AML-193 (cell line): Measurements from ENCODE around the gene SLC18A2.
"Not testable (repeated sequence)": the region's sequence is repeated elsewhere in the genome, so short reads cannot be mapped to it uniquely, and the experiment has no call there.

Source experiments
- DNase-seq, 2 experiments: peaks; one replicate each; lab custom pipeline; 2025; lab: John Stamatoyannopoulos, UW

Gene SLC18A2

DNA sequence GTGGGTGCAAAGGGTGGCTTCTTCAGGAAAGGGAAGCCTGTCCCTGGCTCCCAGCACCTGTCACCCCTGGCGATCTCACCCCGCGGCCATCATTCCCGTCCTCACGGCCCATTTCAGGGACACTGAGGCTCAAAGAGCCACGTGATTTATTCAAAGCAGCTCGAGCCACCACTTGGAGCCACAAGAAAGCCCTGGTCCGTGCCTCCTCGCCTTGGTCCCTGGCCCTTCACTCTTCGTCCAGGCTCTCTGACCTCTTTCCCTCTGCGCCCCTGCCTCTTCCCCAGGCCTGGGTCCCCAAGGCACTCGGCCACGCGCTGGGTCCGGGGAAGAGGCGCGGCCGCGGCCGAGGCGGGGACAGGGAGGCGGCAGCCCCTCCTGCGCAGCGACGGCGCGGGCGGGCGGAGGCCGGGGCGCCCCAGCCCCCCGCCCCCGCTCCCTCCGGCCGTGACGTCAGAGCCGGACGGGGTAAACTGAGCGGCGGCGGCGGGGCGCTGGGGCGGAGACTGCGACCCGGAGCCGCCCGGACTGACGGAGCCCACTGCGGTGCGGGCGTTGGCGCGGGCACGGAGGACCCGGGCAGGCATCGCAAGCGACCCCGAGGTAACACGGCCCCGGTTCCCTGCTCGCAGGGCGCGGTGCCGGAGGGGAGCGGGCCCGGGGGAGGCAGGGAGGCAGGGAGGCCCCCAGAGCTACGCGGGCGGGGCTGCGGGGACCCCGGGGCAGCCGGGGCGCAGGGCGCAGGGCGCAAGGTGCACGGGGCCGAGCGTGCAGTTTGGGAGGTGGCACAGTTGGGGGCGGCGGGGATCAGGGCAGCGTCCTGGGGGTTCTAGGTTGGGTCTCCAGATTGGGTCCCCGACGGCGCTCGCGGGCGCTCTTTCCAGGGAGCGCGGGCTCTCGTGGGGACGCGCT lies at the start of gene SLC18A2:
SLC18A2 (plus strand) TSS at position 494 of the 909 bp plus-strand sequence. CDS start 580 bp downstream, outside the sequence.
- DNase-seq = no peak

DNA sequence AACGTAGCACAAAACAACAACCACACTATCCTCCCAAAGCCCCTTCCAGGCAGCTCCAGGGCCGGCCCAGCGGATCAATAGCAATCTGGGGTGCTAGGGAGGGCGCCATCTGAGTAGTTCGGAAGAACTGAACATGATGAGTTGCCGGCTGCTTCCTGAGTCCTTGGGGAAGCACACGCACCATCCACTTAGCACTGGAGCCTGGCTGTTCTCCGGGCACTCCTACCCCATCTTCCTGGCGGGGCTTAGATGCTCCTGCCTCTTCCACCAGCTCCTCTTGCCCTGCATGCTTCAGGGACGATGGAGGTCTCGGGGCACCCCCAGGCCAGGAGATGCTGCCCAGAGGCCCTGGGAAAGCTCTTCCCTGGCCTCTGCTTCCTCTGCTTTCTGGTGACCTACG lies 43.7 kb upstream of the SLC18A2 start, which contains the start of gene KCNK18:
KCNK18 (plus strand) TSS at position 301 of the 400 bp plus-strand sequence; CDS start at position 301, 0 bp downstream.
- DNase-seq = no peak

DNA sequence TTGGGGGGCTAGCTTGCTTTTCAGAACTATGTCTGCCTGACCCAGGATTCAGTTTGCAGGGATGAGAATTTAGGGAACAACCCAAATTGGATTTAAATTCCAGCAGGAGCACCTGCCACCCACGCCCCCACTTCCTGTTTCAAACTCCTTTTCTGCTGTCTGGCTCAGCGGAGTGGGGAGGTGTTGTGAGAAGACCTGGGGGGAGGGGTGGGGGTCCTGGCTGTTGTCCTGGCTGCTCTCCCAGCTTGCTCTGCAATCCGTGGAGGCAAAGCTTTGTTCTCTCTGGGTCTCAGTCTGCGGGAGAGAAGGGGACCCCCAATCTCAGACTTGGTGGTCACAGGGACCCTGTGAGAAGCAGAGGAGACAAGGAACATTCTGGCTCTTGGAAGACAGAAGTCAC lies 42.8 kb upstream of the SLC18A2 start:
- no peak for DNase-seq

DNA sequence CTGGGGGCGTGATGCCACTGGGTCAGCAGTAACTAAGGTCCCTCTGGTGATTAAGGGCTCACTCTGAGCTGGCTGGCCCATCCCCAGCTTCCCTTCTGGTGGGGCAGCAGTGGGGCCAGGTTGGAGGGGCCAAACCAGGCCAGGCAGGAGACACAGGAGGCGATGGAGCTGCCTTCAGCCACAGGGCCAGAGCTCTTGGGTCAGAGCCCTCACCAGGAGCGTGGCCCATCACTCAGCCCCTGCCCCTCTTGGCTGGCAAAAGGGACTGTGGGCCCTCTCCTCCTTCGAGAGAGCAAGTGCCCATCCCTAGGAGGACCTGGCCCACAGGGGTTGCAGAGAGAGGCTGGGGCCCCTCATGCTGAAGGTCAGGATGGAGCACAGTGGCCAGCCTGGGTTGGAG lies 39.1 kb upstream of the SLC18A2 start:
- no peak for DNase-seq

DNA sequence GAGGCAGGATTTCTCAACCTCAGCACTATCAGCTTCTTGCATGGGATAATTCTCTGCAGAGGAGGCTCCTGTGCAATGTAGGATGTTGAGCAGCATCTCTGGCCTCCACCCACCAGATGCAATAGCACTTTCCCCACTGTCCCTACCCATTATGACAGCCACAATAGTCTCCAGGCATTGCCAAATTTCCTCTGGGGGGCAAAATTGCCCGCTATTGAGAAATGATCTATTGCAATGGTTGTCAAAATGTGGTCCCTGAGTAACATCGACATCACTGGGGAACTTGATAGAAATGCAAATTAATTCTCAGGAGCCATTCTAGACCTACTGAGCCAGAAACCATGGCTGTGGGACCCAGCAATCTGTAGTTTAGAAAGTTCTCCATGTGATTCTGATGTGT lies 36.6 kb upstream of the SLC18A2 start:
- no peak for DNase-seq

DNA sequence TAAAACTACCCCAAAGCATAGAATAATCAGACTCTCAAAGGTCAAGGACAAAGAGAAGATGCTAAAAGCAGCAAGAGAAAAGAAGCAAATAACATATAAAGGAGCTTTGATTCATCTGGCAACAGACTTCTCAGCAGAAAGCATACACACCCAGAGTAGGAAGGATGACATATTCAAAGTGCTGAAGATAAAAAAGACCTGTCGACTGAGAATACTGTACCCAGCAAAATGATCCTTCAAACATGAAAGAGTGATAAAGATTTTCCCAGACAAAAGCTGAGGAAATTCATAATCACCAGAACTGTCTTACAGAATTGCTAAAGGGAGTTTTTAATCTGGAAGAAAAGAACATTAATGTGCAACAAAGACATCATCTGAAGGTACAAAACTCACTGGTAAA lies 28.7 kb upstream of the SLC18A2 start:
- no peak for DNase-seq

DNA sequence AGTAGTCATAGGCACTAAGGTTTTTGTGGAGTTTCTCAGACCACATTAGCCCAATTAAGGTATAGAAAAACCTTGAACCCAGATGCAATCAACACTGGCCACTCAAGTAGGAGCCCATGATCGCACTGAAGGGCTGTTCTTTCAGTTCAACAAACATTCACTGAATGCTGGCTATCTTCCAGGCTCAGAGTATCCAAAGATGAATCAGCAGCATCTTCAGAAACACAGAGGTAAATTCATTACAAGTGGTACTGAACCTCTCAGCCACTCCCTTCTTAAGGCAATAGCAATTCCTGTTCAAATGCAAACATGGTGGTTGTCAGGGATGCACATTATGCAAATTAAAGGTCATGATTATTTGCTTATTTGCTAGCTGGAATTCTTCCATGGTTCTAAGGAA lies 26.5 kb upstream of the SLC18A2 start:
- no peak for DNase-seq

DNA sequence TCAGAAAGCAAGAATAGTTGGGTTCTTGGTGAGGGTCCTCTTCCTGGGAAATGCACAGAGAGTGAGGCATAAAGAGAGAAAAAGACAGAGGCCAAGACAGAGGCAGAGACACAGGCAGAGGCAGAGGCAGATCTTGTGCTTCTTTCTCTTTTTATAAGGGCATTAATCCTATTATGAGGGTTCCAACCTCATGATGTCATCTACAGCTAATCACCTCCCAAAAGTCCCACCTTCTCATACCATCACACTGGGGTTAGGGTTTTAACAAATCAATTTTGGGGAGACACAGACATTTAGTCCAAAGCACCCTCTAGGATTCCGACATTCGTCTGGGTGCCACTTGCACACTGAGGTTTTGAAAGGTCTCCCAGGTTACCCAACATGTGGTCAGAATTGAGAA lies 25.8 kb upstream of the SLC18A2 start:
- DNase-seq = no peak

DNA sequence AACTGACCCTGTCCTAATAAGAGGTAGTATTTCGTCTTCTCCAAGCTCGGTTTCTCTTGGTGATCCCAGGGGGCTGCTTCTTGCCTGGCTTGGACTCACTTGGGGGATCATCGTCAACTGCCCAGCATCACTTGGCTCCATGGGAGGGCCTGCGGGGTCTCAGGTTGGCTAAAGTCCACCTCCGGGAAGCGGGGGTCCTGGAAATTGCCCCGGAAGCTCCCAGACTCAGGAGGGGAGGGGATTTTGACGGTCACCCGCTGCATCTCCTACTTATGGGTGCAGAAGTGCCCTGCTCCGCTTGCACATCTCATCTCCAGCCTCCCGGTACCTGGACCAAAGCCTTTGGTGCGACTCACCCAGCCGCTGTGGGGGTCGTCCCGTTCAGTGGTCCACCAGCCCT lies 24.9 kb upstream of the SLC18A2 start:
- no peak for DNase-seq

DNA sequence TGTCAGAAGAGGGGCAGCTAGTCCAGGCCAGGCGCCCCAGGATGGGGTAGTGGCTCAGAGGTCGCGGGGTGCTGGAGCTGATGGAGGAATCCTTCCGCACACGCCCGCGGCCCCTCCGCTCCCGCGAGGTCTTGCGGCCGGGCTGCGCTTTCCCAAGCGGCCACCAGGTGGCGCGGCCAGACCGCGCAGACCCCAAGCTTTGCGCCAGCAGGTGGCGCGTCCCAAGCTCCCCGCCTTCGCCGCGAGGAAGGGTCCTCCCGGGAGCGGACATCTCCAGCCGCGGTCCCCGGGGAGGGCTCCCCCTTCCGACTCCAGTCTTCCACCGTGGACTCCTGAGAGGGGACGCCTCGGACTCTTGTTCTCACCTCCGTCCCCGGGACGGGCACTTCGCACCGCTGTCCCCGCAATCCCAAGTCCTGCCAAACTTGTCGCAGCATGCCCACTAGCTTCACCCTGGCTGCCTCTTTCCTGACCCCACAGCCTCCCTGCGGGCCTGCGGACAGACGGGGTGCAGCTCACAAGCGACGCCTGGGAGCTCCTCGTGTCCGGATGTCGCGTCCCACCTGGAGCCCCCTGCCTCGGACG lies 24.2 kb upstream of the SLC18A2 start:
- DNase-seq = peak; percentile 43 to 44

DNA sequence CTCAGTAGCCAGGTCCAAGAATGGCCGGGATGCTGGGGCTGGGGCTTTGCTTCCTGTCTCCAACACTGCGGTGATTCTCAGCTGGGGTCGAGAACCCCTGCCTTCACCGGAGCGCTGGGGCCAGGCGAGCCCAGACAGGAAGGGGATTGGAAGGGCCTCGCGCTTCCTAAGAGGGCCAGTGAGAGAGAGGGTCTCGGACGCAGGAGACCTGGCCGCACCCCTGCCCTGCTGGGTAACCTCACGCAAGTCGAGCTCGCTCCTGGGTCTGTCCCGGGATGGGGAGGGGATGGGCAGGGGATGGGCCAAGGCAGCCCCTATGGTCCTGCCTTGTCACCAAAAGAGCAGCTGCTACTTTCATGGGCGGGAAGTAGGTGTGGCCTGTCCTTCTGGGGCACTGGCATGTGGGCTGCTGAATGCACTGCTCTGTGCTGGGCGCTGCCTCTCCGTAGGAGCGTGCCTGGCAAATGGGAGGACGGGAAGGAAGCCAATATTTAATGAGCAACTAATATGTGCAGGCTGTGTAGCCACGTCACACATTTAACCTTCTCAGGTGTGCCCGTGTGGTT lies 23.6 kb upstream of the SLC18A2 start:
- no peak for DNase-seq

DNA sequence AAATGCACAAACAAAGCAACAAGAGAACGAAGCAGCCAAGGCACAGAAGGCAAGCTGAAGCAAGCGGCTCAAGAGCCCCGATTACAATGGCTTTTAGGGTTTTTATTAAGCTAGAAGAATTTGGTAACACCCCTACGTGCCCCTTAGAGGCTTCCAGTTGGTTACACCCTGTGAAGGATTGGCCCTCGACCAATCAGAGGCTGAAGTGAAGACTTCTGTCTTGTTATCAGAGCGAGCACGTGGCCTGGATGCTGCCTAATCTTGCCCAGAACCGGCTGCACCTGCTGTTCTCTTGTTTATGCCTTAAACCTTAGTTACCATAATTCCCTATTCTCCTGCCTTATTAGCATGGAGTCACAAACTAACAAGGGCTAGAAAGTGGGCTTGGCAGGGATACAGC lies 22.3 kb upstream of the SLC18A2 start:
- no peak for DNase-seq

DNA sequence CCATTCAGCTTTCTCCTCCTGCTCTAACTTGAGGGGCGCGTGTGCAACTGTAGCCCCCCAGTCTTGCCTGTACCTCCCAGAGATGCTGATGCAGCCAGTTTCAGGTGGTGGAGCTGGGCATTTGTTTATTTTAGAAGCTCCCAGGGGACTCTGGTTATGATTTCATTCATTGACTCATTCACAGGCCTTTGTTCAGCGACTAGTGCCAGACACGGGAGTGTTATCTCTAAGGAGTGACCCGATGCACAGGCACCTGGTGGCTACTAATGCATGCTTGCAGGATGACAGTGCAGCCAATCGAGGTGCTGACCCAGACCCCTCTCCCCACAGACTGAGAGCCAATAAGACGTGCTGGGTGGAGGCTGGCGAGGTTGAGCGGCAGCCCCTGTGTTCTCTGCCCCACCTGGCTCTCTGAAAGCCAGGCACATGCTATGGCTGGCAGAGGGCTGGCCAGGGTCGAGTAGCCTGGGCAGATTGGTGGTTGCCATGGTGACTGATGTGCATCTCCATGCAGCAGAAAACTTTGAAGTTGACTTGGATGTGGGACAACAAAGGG lies 19.7 kb upstream of the SLC18A2 start:
- no peak for DNase-seq

DNA sequence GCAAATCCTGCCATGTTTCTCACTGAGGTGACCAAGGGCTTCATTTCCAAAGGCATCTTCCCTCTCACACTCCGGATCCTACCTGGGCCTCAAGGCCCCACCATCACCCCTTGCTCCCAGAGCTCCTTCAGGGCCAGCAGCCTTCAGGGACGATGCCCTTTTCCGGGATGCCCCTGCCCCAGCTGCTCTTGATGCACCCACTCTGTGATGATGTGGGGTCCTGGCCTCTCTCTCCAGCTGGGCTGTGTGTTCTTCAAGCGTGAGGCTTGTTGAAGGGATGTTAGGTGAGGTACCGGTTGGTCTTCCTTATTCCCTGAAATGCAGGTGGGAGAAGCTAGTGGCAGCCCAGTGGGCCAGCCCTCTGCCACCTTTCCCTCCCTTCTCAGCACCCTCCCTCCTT lies 18.4 kb upstream of the SLC18A2 start:
- no peak for DNase-seq

DNA sequence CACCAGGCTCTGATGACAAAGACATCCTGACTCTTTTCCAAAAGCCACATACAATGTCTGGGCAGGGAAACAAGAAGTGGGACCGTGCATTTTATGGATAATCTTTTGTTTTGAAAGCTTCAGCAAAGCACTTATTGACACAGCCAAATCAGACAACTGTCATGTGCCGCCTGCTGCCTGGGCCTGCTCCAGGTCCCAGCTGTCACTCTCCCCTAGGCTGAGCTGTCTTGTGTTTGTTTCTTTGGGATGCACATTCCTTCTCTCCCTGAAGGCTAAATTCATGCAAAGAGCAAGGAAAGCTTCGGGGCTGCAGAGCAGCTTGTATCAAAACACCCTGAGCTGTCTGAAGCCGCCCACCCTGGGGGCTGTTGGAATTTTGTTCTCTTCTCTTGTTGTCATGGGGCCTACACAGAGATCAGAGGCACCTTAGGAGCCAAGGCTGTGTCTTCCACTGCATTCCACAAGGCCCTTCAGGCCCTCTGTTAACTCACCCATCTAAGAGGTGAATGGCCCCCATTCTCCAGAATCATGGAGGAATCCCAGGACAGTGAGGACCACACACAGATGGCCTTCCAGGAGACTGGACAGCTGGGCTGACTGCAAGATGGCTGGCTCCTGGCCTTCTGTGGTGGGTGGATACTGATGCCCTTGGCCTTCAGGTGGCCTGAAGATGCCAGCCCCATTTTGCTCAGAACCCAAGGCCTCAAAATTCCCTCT lies 17.8 kb upstream of the SLC18A2 start:
- no peak for DNase-seq

DNA sequence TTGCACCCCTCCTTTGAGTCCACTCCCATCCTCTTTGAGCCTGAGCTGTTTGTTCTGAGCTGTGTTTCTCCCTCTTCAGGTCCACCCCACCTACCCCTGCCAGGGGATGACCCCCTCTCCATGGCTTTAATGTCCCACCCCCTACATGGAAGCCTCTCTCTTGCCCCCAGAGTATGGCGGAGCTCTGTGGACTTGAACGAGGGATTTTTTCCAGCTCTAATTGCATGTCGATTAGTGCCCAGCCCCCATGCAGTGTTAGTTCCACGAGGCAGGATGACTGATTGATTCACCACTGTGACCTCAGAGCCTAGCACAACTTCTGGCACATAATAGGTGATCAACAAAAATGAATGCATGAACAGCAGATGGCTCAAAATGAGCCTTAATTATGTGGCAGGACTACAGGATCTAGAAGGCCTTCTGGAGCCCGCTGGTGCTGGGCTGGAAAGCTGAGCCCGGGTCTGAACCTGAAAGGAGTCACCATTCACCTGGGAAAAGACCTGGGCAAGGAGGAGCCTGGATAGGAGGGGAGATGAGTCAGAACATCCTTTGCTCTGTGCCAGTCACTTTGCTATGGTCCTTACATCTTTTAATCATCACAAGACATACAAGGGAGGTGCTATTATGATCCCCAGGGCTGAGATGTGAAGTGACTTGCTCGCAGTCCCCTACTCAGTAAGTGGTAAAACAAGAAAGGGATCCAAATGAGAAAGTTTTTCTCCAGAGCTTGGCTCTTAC lies 17.1 kb upstream of the SLC18A2 start:
- no peak for DNase-seq

DNA sequence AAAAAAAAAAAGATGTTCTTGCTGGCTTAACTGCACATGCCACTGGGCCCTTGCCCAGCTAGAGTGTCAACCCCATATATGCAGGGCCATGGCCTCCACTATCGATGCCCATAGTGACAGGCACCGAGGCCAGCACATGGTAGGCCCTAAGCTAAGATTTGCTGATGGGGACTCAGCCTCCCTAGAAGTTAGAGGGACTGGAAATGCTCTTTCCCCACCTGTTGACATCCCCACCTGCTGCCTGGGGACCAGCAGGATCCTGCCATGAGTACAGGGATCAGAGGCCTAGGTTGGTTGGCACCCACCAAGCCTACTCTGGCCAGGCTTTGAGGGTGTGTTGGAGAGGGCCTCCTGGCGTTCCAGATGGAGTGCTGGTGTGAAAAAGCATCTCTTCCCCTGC lies 16.0 kb upstream of the SLC18A2 start:
- DNase-seq = no peak

DNA sequence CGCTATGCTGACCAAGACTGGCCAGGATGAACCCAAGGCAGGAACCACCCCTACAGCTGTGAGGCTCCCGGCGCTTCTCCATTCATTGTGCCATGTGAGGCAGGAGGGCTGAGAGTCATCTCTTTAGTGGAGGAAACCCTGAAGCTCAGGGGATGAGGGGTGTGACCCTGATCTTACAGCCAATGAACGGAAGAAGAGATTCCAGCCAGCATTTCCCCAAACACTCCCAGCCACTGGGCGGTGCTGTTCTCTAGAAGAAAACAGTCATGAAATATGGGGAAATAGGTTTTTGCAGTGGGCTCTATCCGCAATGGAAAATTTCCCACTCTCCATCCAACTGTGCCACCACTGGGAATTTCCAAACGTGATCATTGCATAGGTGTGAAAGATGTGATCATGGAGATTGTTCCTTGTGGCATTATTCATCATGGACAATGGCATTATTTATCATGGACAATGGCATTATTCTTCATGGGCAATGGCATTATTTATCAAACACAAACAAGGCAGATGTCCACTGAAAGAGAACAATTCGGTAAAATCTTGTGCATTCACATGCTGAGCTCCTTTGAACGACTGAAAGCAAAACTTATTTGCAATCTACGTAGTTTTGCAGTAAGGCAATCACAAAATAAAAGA lies 14.0 kb upstream of the SLC18A2 start:
- peak; percentile 61 to 68 for DNase-seq

DNA sequence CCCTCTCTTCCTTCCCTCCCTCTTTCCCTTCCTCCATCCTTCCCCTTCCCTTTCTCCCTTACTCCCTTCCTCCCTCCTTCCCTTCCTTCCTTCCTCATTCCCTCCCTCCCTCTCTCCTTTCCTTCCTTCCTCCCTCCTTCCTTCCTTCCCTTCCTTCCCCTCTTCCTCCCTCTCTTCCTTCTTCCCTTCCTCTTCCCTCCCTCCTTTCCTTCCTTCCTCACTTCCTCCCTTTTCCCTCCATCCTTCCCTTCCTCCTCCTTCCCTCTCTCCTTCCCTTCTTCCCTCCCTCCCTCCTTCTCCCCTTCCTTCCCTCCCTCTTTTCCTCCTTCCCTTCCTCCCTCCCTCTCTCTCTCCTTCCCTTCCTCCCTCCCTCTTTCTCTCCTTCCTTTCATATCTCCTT lies 12.7 kb upstream of the SLC18A2 start:
- DNase-seq = no peak

DNA sequence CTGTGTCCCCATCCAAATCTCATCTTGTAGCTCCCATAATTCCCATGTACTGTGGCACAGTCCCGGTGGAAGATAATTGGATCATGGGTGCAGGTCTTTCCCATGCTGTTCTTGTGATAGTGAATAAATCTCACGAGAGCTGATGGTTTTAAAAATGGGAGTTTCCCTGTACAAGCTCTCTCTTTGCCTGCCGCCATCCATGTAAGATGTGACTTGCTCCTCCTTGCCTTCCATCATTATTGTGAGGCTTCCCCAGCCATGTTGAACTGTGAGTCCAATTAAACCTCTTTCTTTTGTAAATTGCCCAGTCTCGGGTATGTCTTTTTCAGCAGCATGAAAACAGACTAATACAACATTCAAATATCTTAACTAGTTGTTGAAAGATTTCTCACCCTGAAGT lies 10.8 kb upstream of the SLC18A2 start:
- DNase-seq = not testable (repeated sequence)
